Measurements from ENCODE around the gene TRERF1. TPM values are rescaled to one million over a fixed set of nuclear protein-coding genes. Genes with fewer than 3 reads are reported as not detected.

The TRERF1 gene
- total RNA-seq, 1 donor from 2014 or later, result 12.4 TPM

DNA sequence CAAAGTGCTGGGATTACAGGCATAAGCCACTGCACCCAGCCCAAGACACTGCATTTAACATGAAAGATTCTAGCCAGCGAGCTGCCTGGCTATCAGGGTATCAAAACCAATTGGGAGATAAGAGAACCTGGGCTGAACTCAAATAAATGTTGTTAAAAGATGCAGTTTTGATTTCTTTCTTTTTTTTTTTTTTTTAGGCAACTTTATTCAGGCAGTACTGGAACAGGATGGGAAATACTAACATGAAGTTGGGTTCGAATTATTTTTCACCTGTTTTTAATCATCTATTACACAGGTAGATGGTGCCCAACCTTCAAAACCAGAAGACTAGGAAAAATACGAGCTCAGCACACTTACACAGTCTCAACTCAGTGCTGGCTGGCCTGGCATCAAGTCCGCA, 63.7 kb downstream of the TRERF1 start:
- no peak overlapping the region for H3K27ac Mint-ChIP-seq (ENCODE audit: unreplicated experiment)
- H3K4me3 Mint-ChIP-seq, result no peak overlapping the region
- H3K4me1 Mint-ChIP-seq, result peaks cover 8% of the 10 kb centered on the region
- H3K9me3 Mint-ChIP-seq, result no peaks in the 10 kb centered on the region
- DNase-seq (ENCODE audit: low read depth, low spot score), result no peak
- no peaks in the 10 kb centered on the region for H3K36me3 Mint-ChIP-seq (ENCODE audit: low read depth)
- TF ChIP-seq, protein P1, sequence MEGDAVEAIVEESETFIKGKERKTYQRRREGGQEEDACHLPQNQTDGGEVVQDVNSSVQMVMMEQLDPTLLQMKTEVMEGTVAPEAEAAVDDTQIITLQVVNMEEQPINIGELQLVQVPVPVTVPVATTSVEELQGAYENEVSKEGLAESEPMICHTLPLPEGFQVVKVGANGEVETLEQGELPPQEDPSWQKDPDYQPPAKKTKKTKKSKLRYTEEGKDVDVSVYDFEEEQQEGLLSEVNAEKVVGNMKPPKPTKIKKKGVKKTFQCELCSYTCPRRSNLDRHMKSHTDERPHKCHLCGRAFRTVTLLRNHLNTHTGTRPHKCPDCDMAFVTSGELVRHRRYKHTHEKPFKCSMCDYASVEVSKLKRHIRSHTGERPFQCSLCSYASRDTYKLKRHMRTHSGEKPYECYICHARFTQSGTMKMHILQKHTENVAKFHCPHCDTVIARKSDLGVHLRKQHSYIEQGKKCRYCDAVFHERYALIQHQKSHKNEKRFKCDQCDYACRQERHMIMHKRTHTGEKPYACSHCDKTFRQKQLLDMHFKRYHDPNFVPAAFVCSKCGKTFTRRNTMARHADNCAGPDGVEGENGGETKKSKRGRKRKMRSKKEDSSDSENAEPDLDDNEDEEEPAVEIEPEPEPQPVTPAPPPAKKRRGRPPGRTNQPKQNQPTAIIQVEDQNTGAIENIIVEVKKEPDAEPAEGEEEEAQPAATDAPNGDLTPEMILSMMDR (conservative IDR thresholded peaks at IDR 0.05), result no peak
- no peaks in the 10 kb centered on the region for H3K27me3 Mint-ChIP-seq (ENCODE audit: low read depth)

DNA sequence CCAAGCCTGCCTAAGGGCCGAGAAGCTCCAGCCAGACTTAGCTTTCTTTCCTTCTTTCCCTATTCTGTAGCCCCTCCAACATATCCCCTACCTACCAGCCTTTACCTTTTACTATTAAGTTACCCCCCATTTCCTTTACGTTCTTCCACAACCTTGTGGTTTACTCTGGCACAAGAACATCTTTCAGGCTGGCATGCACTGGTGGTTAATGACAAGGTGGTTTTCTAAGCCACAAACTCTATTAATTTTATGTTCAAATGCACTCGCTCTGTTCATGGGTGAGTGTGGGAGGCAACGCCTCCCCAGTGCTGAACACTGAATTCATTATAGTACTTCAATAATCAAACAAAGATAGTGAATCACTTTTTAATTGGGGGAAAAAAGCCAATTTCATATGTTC, 64.4 kb downstream of the TRERF1 start:
- TF ChIP-seq, protein P1 (conservative IDR thresholded peaks at IDR 0.05), result no peak
- Mint-ChIP-seq H3K4me3 (no peak overlapping the region), H3K27ac (ENCODE audit: unreplicated experiment) (no peak overlapping the region), H3K27me3 (ENCODE audit: low read depth) (no peaks in the 10 kb centered on the region), H3K9me3 (no peaks in the 10 kb centered on the region), H3K4me1 (peaks cover 3% of the 10 kb centered on the region), H3K36me3 (ENCODE audit: low read depth) (no peaks in the 10 kb centered on the region)
- DNase-seq (ENCODE audit: low read depth, low spot score), result no peak

DNA sequence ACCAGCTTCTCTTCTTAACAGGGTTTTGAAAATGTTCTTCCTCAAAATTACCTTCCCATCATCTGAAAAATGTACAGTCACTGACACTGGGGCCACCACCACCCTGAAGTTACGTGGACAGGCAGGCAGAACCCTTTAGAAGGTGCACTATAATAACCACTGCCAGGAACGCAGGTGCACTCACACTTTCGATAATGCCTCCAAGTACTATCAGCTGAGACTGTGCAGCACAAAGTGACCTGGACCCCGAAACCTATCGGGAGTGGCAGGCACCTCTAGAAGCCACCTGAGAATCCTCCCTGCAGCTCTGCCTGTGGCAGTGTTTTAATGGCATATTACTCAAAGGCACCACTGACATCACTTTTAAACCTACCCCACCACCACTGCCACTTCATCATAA, 66.4 kb downstream of the TRERF1 start:
- TF ChIP-seq, protein P1 (conservative IDR thresholded peaks at IDR 0.05), result no peak
- no peak for DNase-seq (ENCODE audit: low read depth, low spot score)
- Mint-ChIP-seq H3K36me3 (ENCODE audit: low read depth) (no peaks in the 10 kb centered on the region), H3K4me3 (no peak overlapping the region), H3K4me1 (peaks cover 3% of the 10 kb centered on the region), H3K27ac (ENCODE audit: unreplicated experiment) (no peak overlapping the region), H3K9me3 (no peaks in the 10 kb centered on the region), H3K27me3 (ENCODE audit: low read depth) (no peaks in the 10 kb centered on the region)

DNA sequence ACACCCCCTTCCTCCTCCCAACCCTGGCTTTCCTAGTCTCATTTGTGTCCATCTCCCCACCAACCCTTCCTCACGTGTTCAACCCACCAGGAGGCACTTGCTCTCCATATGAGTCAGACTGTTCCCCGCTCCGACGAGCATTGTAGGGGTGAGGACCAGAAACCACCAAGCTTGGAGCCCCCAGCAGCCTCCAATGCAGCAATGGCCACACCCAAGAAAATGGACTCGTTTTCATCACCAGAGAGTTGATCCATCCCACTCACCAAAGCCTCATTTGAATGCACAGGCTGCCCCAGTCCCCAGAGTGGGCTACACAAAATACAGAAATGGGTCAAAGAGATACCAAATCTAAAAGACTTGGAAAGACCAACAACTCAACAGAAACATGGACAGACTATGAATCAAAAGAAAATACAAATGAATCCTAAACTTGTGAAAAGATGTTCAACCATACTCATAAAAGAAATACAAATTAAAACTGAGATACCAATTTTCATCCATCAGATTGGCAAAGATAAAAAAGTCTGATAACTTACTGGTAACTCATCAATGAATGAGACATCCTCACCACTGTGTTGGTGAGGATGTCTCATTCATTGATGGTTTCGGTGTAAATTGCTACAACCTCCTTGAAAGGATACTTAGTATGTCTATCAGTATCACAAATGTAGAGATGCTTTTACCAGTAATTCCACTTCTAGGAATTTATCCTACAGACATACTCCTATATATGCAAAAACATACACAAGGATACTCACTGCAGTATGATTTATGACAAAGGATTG, 68.1 kb downstream of the TRERF1 start:
- Mint-ChIP-seq H3K9me3 (no peaks in the 10 kb centered on the region), H3K4me1 (no peaks in the 10 kb centered on the region), H3K27me3 (ENCODE audit: low read depth) (no peaks in the 10 kb centered on the region), H3K4me3 (no peak overlapping the region), H3K36me3 (ENCODE audit: low read depth) (no peaks in the 10 kb centered on the region), H3K27ac (ENCODE audit: unreplicated experiment) (no peak overlapping the region)
- TF ChIP-seq, protein P1 (conservative IDR thresholded peaks at IDR 0.05), result no peak
- no peak for DNase-seq (ENCODE audit: low read depth, low spot score)

DNA sequence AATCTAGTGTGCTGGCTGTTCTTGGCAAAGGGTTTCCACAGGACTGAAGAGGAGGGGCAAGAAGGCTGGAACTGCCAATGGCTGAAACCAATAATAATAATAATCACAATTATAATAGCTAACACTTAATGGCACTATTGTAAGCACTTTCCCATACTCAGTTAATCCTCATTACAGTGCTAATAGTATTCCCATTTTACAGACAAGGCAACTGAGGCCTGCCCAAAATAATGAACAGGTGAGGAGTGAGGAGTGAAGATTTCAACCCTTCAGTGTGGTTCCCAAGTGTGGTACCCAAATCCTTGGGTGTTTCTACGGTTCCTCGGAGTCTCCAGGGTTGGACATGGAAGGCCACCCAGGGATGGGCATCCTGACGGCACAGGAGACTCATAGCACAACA, 69.9 kb downstream of the TRERF1 start:
- H3K4me1 Mint-ChIP-seq, result no peaks in the 10 kb centered on the region
- H3K36me3 Mint-ChIP-seq (ENCODE audit: low read depth), result no peaks in the 10 kb centered on the region
- DNase-seq (ENCODE audit: low read depth, low spot score), result no peak
- H3K9me3 Mint-ChIP-seq, result no peaks in the 10 kb centered on the region
- no peak overlapping the region for H3K4me3 Mint-ChIP-seq
- TF ChIP-seq, protein P1 (conservative IDR thresholded peaks at IDR 0.05), result no peak
- no peak overlapping the region for H3K27ac Mint-ChIP-seq (ENCODE audit: unreplicated experiment)
- H3K27me3 Mint-ChIP-seq (ENCODE audit: low read depth), result no peaks in the 10 kb centered on the region
